CD4-positive, alpha-beta memory T cell (primary cell): ENCODE measurements around the gene EPHB2. TPM values are rescaled to one million over a fixed set of nuclear protein-coding genes. Genes with fewer than 3 reads are reported as not detected.

Source experiments
- CTCF ChIA-PET: fragments of 350-600 bp; sonication (Branson Sonifier 250); formaldehyde crosslinking; loops from one replicate; lab custom pipeline; 2021; ENCODE audit warnings: inconsistent platforms; ENCODE audit not compliant: partially characterized antibody; lab: Charles Lee
- POLR2A ChIA-PET: fragments of 350-600 bp; sonication (Branson Sonifier 250); formaldehyde crosslinking; loops from one replicate; lab custom pipeline; 2021; ENCODE audit not compliant: partially characterized antibody; lab: Charles Lee
- DNase-seq, 5 donors: peaks; one replicate each; pipeline versions ENCODE4 v3.0.0 to v3.0.0-alpha.2; 2020 to 2022; ENCODE audit warnings: mixed read lengths in 1 of 5
- H3K27ac ChIP-seq: one replicate; pipeline ENCODE4 v1.7.0; 2013; ENCODE audit warnings: low read depth, low read length
- H3K27me3 ChIP-seq: 2 replicates; pipeline ENCODE4 v1.7.0; 2013; ENCODE audit warnings: mild to moderate bottlenecking, low read length, moderate library complexity; ENCODE audit not compliant: insufficient read depth
- H3K36me3 ChIP-seq: 2 replicates; pipeline ENCODE4 v1.7.0; 2013; ENCODE audit warnings: mild to moderate bottlenecking, low read length, moderate library complexity; ENCODE audit not compliant: insufficient read depth
- H3K4me1 ChIP-seq: 2 replicates; pipeline ENCODE4 v1.7.0; 2013; ENCODE audit warnings: mild to moderate bottlenecking, low read length, moderate library complexity; ENCODE audit not compliant: insufficient read depth
- H3K4me3 ChIP-seq, 2 donors: one replicate each; pipeline ENCODE4 v1.7.0; 2013; ENCODE audit warnings: low read length in 2 of 2, mild to moderate bottlenecking in 1 of 2
- H3K9me3 ChIP-seq, 2 donors: one replicate each; pipeline ENCODE4 v1.7.0; 2013; ENCODE audit warnings: low read length in 2 of 2, control low read depth in 1 of 2; ENCODE audit not compliant: control insufficient read depth in 1 of 2
- H3K27ac Mint-ChIP-seq, 7 donors: one replicate each; pipeline ENCODE4 v1.8.0; 2020 to 2021; ENCODE audit warnings: mixed read lengths in 7 of 7, mild to moderate bottlenecking in 6 of 7, inconsistent platforms in 3 of 7, moderate library complexity in 3 of 7
- H3K27me3 Mint-ChIP-seq, 2 donors: one replicate each; pipeline ENCODE4 v1.8.0; 2020 to 2021; ENCODE audit warnings: mixed read lengths in 2 of 2
- H3K36me3 Mint-ChIP-seq, 2 donors: one replicate each; pipeline ENCODE4 v1.8.0; 2020 to 2021; ENCODE audit warnings: mixed read lengths in 2 of 2, inconsistent platforms in 1 of 2, mild to moderate bottlenecking in 1 of 2
- H3K4me1 Mint-ChIP-seq, 4 donors: one replicate each; pipeline ENCODE4 v1.8.0; 2020 to 2021; ENCODE audit warnings: mixed read lengths in 4 of 4, mild to moderate bottlenecking in 1 of 4
- H3K4me3 Mint-ChIP-seq, 8 donors: one replicate each; pipeline ENCODE4 v1.8.0; 2020 to 2021; ENCODE audit warnings: mixed read lengths in 8 of 8, mild to moderate bottlenecking in 7 of 8, moderate library complexity in 6 of 8, inconsistent platforms in 3 of 8
- H3K9me3 Mint-ChIP-seq, 8 donors: one replicate each; pipeline ENCODE4 v1.8.0; 2020 to 2021; ENCODE audit warnings: mixed read lengths in 8 of 8, mild to moderate bottlenecking in 5 of 8, inconsistent platforms in 3 of 8, moderate library complexity in 1 of 8
- intact Hi-C: fragments of 100-400 bp; cut with micrococcal nuclease; formaldehyde crosslinking; loops from one replicate; pipeline ENCODE4 v1.15.1; 2023
- polyA plus RNA-seq, 2 donors: library from polyadenylated mRNA; unstranded; fragments of 300-500 nt; fragmentation: Illumina TruSeq; gene quantifications; one replicate each; pipeline ENCODE4 v1.2.3, GENCODE V29; 2021
- total RNA-seq, 2 experiments: library from RNA; stranded (reverse); gene quantifications; one replicate each; pipeline ENCODE4 v1.2.3, GENCODE V29; 2021

The EPHB2 gene
- total and polyA plus RNA-seq, 4 experiments from 2014 or later: 0.35 to 0.36 TPM; not detected in 2

DNA sequence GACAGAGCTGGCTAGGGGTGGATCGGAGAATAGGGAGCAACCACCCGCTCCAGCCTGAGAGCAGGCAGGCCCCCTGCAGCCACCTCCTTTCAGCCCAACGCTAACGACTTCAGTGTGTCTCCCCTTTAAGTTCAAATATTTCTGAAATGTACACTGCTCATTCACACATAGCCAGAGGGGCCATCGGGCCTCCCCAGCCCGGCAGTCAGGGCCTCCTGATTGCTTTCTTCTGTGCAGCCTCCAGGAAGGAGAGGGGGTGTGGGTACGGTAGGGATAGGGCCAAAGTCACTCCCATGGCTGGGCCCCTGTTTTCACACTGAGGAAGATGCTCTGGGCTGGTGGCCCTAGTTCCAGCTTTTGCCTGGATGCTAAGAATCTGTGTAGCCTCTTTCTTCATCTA, 64.8 kb downstream of the EPHB2 start:
- ChIA-PET CTCF (no interaction called here), POLR2A (no interaction called here)
- H3K27me3 Mint-ChIP-seq: peaks cover 8 to 25% of the 10 kb centered on the region in 2 donors
- no peaks in the 10 kb centered on the region for H3K4me1 ChIP-seq
- no peaks in the 10 kb centered on the region for H3K36me3 Mint-ChIP-seq
- no peaks in the 10 kb centered on the region for H3K4me1 Mint-ChIP-seq
- intact Hi-C loops: no loop called here
- no peaks in the 10 kb centered on the region for H3K9me3 Mint-ChIP-seq
- no peaks in the 10 kb centered on the region for H3K36me3 ChIP-seq
- H3K27ac ChIP-seq: no peak overlapping the region
- no peak overlapping the region for H3K4me3 ChIP-seq
- no peaks in the 10 kb centered on the region for H3K9me3 ChIP-seq
- no peak overlapping the region for H3K4me3 Mint-ChIP-seq
- DNase-seq: no peak
- H3K27ac Mint-ChIP-seq: no peak overlapping the region
- no peaks in the 10 kb centered on the region for H3K27me3 ChIP-seq

DNA sequence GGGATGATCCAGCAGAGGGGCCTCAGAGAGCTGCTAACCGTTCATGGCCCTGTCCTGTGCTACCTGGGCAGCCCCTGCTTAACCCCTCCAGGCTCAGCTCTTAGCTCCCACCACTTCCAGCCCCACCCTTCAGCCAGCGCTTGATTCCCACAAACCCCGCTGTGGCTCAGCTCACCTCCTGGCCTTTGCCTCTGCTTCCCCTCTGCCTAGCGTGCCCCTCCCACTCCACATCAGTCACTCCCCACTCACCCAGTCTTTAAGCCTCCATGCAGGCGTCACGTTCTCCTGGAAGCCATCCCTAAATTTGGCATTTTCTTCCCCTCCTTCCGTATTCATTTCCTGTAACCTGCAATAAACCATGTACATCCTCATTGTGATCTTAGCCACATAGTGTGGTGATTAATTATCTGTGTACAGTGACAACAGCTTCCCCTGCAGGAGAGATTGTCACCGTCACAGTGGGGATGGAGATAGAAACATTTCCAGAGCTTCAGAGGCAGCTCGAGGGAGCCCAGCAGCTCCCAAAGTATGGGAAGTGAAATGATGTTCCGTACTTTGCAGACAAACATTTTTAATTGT, 65.5 kb downstream of the EPHB2 start:
- no peaks in the 10 kb centered on the region for H3K9me3 Mint-ChIP-seq
- H3K4me3 Mint-ChIP-seq: no peak overlapping the region
- Histone ChIP-seq H3K27me3 (no peaks in the 10 kb centered on the region), H3K4me3 (no peak overlapping the region), H3K4me1 (no peaks in the 10 kb centered on the region), H3K36me3 (no peaks in the 10 kb centered on the region), H3K27ac (no peak overlapping the region), H3K9me3 (no peaks in the 10 kb centered on the region)
- ChIA-PET POLR2A (no interaction called here), CTCF (no interaction called here)
- no peak for DNase-seq
- intact Hi-C loops: no loop called here
- peaks cover 11 to 24% of the 10 kb centered on the region in 2 donors for H3K27me3 Mint-ChIP-seq
- no peaks in the 10 kb centered on the region for H3K36me3 Mint-ChIP-seq
- H3K4me1 Mint-ChIP-seq: no peaks in the 10 kb centered on the region
- H3K27ac Mint-ChIP-seq: no peak overlapping the region

GRCh38 chr1:22777388-22778057, 66.9 kb downstream of the EPHB2 start:
- no peaks in the 10 kb centered on the region for H3K9me3 Mint-ChIP-seq
- no peaks in the 10 kb centered on the region for H3K27me3 ChIP-seq
- CTCF ChIA-PET: no interaction called here
- peaks cover 11 to 25% of the 10 kb centered on the region in 2 donors for H3K27me3 Mint-ChIP-seq
- H3K9me3 ChIP-seq: no peaks in the 10 kb centered on the region
- intact Hi-C loops: no loop called here
- no peak overlapping the region for H3K27ac ChIP-seq
- H3K4me3 Mint-ChIP-seq: no peak overlapping the region
- H3K4me1 ChIP-seq: no peaks in the 10 kb centered on the region
- H3K36me3 ChIP-seq: no peaks in the 10 kb centered on the region
- no peak overlapping the region for H3K4me3 ChIP-seq
- H3K27ac Mint-ChIP-seq: no peak overlapping the region
- DNase-seq: no peak
- H3K36me3 Mint-ChIP-seq: no peaks in the 10 kb centered on the region
- no peaks in the 10 kb centered on the region for H3K4me1 Mint-ChIP-seq
- POLR2A ChIA-PET: no interaction called here

GRCh38 chr1:22778408-22778807, 67.8 kb downstream of the EPHB2 start:
- Mint-ChIP-seq H3K36me3 (no peaks in the 10 kb centered on the region), H3K9me3 (no peaks in the 10 kb centered on the region), H3K27me3 (peaks cover 11 to 25% of the 10 kb centered on the region in 2 donors), H3K4me1 (no peaks in the 10 kb centered on the region), H3K27ac (no peak overlapping the region), H3K4me3 (no peak overlapping the region)
- Histone ChIP-seq H3K9me3 (no peaks in the 10 kb centered on the region), H3K4me1 (no peaks in the 10 kb centered on the region), H3K27me3 (no peaks in the 10 kb centered on the region), H3K27ac (no peak overlapping the region), H3K36me3 (no peaks in the 10 kb centered on the region), H3K4me3 (no peak overlapping the region)
- ChIA-PET POLR2A (no interaction called here), CTCF (no interaction called here)
- intact Hi-C loops: no loop called here
- no peak for DNase-seq

- Mint-ChIP-seq H3K36me3 (no peaks in the 10 kb centered on the region), H3K27ac (peak overlapping the region in 1 of 7 donors; percentile 29), H3K4me3 (no peak overlapping the region), H3K9me3 (no peaks in the 10 kb centered on the region), H3K4me1 (no peaks in the 10 kb centered on the region), H3K27me3 (peaks cover 11 to 25% of the 10 kb centered on the region in 2 donors)
- Histone ChIP-seq H3K9me3 (no peaks in the 10 kb centered on the region), H3K4me3 (no peak overlapping the region), H3K4me1 (no peaks in the 10 kb centered on the region), H3K36me3 (no peaks in the 10 kb centered on the region), H3K27me3 (no peaks in the 10 kb centered on the region), H3K27ac (no peak overlapping the region)
- POLR2A ChIA-PET: no interaction called here
- CTCF ChIA-PET: no interaction called here
- intact Hi-C loops: no loop called here
- no peak for DNase-seq
These were observed 68.4 kb downstream of the EPHB2 start for GRCh38 chr1:22778862-22779520.

GRCh38 chr1:22780696-22781095, 70.1 kb downstream of the EPHB2 start:
- Histone ChIP-seq H3K4me1 (no peaks in the 10 kb centered on the region), H3K36me3 (no peaks in the 10 kb centered on the region), H3K27me3 (no peaks in the 10 kb centered on the region), H3K4me3 (no peak overlapping the region), H3K27ac (no peak overlapping the region), H3K9me3 (no peaks in the 10 kb centered on the region)
- intact Hi-C loops: no loop called here
- Mint-ChIP-seq H3K27ac (no peak overlapping the region), H3K4me3 (no peak overlapping the region), H3K9me3 (no peaks in the 10 kb centered on the region), H3K36me3 (no peaks in the 10 kb centered on the region), H3K4me1 (no peaks in the 10 kb centered on the region), H3K27me3 (peaks cover 11 to 27% of the 10 kb centered on the region in 2 donors)
- DNase-seq: no peak
- ChIA-PET POLR2A (no interaction called here), CTCF (no interaction called here)

- Histone ChIP-seq H3K9me3 (no peaks in the 10 kb centered on the region), H3K27ac (no peak overlapping the region), H3K4me1 (no peaks in the 10 kb centered on the region), H3K36me3 (no peaks in the 10 kb centered on the region), H3K4me3 (no peak overlapping the region), H3K27me3 (no peaks in the 10 kb centered on the region)
- Mint-ChIP-seq H3K4me1 (no peaks in the 10 kb centered on the region), H3K36me3 (no peaks in the 10 kb centered on the region), H3K9me3 (no peaks in the 10 kb centered on the region), H3K27me3 (peaks cover 9 to 23% of the 10 kb centered on the region in 2 donors), H3K4me3 (no peak overlapping the region), H3K27ac (no peak overlapping the region)
- intact Hi-C loops: no loop called here
- ChIA-PET POLR2A (no interaction called here), CTCF (no interaction called here)
- DNase-seq: no peak
These were observed 70.8 kb downstream of the EPHB2 start for GRCh38 chr1:22781483-22781882.
